Measurements from ENCODE around the gene RFLNA.

The RFLNA gene

DNA sequence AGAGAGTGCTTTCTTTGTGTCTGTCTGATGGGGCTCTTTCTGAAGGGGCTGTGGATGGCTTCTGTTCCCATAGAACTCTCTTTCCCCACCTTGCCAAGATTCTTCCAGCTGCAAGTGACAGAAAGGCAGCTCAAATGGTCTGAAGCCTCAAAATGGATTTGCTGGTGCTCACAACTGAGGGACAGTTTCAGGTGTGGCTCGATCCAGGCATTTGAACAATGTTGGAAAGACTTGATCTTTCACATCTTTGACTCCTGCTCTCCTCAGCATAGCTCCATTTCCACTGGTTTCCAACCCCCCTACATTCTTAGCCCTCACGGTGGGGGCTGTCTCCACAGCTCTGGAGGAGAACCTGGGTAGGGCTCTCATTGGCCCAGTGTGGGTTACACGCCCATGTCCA, 15.9 kb downstream of the RFLNA start:
- no peak for TF ChIP-seq CTCF (IDR thresholded peaks at IDR 0.05; ENCODE audit: control insufficient read depth, insufficient read depth, low read depth, low read length, missing control alignments)
- H3K4me3 ChIP-seq (ENCODE audit: control insufficient read depth, low read depth, low read length), result no peak overlapping the region
- DNase-seq (ENCODE audit: low read depth), result no peak

DNA sequence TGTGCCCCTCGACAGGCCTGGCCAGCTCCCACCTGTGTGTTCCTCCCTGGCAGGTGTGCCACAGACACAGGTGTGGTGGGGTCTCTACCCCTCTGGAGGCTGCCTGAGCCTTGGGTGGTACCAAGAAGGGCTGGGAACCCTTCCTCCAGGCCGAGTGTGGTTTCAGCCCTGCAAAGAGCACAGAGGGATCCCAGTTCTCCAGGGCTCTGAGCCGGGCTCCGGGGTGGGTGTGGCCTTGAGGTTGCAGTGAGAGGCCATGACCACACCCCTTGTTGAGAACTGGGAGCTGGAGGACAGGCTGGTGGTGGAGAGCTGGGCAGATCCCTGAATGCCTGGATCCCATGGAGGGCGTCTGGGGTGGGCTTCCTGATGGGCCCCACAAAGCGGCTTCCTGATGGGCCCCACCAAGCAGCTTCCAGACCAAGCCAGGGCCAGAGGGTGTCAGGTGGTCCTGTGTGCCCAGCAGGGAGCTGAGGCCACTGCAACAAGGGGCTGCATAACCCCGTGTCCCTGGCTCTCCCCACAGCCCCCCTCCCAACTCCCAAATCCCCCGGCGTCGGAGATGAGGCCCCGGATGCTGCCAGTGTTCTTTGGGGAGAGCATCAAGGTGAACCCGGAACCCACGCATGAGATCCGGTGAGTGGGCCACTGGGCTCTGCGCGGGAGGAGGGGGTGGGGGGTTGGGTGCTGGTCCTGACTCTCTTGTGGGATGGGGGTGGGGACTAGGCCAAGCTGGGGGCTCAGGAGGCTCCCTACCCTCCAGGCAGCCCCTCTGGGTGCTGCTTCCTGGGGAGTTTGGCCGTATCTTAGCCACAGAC, 16.6 kb downstream of the RFLNA start:
- TF ChIP-seq CTCF (IDR thresholded peaks at IDR 0.05; ENCODE audit: control insufficient read depth, insufficient read depth, low read depth, low read length, missing control alignments), result no peak
- no peak overlapping the region for H3K4me3 ChIP-seq (ENCODE audit: control insufficient read depth, low read depth, low read length)
- DNase-seq (ENCODE audit: low read depth), result no peak

DNA sequence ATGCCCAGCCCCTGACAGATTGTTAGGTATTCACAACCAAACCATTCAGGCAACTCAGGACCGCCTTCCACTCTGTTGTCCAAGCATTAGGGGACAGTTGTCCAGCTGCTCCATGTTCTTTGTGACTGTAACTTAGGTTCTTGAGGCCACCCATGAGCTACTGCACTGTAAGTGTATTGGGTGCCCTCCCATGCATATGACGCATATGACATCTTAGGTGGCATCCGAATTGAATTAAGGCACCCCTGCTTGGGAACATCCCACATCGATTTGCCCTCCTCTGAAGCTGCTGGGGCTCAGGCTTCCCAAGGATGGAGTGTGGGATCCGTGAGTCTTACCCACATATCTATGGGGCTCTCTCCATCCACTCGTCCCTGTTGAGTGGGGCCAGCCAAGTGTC, 17.7 kb downstream of the RFLNA start:
- TF ChIP-seq CTCF (IDR thresholded peaks at IDR 0.05; ENCODE audit: control insufficient read depth, insufficient read depth, low read depth, low read length, missing control alignments), result no peak
- no peak for DNase-seq (ENCODE audit: low read depth)
- no peak overlapping the region for H3K4me3 ChIP-seq (ENCODE audit: control insufficient read depth, low read depth, low read length)

DNA sequence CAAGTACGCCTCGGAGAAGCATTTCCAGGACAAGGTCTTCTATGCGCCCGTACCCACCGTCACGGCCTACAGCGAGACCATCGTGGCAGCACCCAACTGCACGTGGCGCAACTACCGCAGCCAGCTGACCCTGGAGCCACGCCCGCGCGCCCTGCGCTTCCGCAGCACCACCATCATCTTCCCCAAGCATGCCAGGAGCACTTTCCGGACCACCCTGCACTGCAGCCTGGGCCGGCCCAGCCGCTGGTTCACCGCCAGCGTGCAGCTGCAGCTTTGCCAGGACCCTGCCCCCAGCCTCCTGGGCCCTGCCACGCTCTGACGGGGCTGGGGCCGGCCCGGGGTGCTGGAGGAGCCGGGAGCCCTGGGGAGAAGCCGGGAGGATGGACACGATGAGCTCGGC, 19.3 kb downstream of the RFLNA start:
- no peak for DNase-seq (ENCODE audit: low read depth)
- TF ChIP-seq CTCF (IDR thresholded peaks at IDR 0.05; ENCODE audit: control insufficient read depth, insufficient read depth, low read depth, low read length, missing control alignments), result no peak
- no peak overlapping the region for H3K4me3 ChIP-seq (ENCODE audit: control insufficient read depth, low read depth, low read length)

DNA sequence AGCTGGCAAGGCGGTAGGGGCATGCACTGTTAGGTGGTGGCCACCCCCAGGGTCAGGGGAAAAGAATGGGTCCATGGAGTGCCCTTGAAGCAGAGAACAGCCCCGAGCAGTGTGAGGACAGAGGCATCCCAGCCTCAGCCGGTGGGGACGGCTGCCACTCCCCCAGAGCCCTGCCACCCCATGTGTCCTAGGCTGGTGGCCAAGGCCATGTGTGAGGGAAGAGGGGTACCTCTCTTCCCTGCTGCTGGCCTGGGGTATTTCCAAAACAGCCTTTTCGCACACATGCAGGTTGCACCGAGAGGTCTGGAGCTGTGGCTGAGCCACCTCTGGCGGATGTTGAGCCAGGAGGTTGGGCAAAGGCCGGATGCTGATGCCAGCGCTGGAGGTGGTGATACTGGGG, 19.9 kb downstream of the RFLNA start:
- TF ChIP-seq CTCF (IDR thresholded peaks at IDR 0.05; ENCODE audit: control insufficient read depth, insufficient read depth, low read depth, low read length, missing control alignments), result no peak
- DNase-seq (ENCODE audit: low read depth), result no peak
- H3K4me3 ChIP-seq (ENCODE audit: control insufficient read depth, low read depth, low read length), result no peak overlapping the region

DNA sequence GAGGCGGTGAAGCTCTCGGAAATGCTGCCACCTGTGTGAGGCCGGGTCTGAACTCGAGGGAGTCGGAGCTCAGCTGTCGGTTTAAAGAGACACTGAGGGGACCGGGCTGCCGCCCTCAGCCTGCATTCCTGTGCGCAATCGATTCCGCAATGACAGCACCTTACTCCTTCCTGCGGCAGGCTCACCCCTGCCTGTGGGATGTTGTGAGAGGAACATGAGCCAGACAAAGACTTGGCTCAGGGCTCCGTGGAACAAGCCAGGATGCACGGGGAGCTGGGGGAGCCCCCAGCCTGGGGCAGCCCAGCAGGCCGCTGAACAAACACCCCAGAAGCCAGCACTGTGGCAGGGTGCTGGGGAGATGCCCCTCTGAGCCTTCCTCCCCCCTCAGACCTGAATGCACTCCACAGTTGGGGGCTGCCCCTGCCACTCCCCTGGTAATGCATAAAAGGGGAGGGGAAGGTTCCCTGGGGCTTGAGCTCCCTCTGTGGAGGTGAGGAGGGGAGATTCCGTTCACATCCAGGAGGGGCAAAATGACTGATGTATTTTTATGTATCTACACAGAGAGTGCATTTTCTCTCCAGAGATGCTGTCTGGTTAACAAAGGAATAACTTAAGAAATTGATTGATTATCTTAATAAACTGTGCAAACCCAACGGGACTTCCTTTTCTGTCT, 20.6 kb downstream of the RFLNA start:
- DNase-seq (ENCODE audit: low read depth), result no peak
- no peak for TF ChIP-seq CTCF (IDR thresholded peaks at IDR 0.05; ENCODE audit: control insufficient read depth, insufficient read depth, low read depth, low read length, missing control alignments)
- no peak overlapping the region for H3K4me3 ChIP-seq (ENCODE audit: control insufficient read depth, low read depth, low read length)

Measured in AG09309 (cell line).